ENCODE data around the gene HIRA.

The HIRA gene

DNA sequence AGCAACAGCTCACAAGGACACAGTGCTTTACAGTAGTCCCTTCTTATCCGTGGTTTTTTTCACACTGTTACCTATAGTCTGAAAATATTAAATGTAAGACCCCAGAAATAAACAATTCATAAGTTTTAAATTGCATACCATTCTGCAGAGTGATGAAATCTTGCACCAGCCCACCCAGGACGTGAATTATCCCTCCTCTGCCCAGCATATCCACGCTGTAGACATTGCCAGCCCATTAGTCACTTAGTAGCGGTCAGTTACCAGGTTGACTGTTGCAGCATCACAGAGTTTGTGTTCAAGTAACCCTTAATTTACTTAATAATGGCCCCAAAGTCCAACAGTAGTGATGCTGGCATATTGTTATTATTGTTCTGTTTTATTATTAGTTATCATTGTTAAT lies 143.6 kb downstream of the HIRA start:
- H3K4me3 ChIP-seq (replicated peaks; ENCODE audit: low read depth, low read length): no peak overlapping the region
- TF ChIP-seq, protein P1, sequence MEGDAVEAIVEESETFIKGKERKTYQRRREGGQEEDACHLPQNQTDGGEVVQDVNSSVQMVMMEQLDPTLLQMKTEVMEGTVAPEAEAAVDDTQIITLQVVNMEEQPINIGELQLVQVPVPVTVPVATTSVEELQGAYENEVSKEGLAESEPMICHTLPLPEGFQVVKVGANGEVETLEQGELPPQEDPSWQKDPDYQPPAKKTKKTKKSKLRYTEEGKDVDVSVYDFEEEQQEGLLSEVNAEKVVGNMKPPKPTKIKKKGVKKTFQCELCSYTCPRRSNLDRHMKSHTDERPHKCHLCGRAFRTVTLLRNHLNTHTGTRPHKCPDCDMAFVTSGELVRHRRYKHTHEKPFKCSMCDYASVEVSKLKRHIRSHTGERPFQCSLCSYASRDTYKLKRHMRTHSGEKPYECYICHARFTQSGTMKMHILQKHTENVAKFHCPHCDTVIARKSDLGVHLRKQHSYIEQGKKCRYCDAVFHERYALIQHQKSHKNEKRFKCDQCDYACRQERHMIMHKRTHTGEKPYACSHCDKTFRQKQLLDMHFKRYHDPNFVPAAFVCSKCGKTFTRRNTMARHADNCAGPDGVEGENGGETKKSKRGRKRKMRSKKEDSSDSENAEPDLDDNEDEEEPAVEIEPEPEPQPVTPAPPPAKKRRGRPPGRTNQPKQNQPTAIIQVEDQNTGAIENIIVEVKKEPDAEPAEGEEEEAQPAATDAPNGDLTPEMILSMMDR (IDR thresholded peaks at IDR 0.05; ENCODE audit: low read depth, low read length, missing control alignments): no peak
- DNase-seq (ENCODE audit: extremely low read depth, low read depth): no peak

DNA sequence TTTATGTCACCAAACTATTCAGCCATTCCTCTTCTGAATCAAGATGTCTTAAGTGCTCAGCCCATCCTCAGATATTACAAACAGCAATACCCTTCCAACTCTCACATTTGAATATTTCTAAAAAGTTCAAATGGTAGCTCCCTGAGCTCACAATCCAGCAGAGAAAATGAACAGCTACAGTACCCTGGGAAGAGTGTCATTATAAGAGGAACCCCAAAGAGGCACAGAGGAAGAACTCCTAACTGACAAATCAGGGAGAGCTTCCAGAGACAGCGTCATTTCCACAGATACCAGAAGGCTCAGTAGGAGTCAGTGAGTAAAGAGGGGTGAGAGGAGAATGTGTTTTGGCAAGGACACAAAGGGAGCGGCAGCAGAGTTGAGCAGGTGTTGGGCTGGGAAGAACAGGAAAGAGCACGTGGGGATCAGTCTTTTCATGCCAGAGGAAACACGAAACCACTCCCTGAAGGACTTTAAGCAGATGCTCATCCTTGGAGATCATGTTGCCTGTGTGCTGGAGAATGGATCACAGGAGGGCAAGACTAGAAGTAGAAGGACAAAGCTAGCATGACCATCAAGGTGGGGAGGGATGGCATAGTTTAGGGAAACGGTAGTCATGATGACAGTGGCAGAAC lies 144.3 kb downstream of the HIRA start:
- no peak overlapping the region for H3K4me3 ChIP-seq (replicated peaks; ENCODE audit: low read depth, low read length)
- TF ChIP-seq, protein P1 (IDR thresholded peaks at IDR 0.05; ENCODE audit: low read depth, low read length, missing control alignments): no peak
- peak; percentile 69 for DNase-seq (ENCODE audit: extremely low read depth, low read depth)

DNA sequence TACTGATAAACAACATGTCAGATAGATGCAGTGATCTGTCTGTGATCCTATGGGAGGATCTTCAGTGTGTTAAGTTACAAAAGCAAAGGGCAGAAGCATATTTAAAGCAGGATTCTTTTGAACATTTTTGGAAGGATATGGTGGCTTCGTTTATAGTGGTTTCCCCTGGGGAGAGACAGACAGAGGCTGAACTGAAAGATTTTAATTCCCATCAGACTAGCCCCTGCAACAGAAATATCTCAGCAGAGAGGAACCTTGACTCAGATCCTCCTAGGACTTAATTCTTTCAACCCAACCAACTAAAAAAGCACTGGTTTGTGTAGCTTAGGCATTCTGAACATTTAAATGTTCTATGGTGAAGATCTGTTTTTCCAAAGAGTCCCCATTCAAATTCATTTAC lies 145.7 kb downstream of the HIRA start:
- H3K4me3 ChIP-seq (replicated peaks; ENCODE audit: low read depth, low read length): no peak overlapping the region
- no peak for DNase-seq (ENCODE audit: extremely low read depth, low read depth)
- TF ChIP-seq, protein P1 (IDR thresholded peaks at IDR 0.05; ENCODE audit: low read depth, low read length, missing control alignments): no peak

Measured in HFF-Myc (cell line).